H1 (cell line): ENCODE data around the gene TAAR8. TPM values are rescaled to one million over a fixed set of nuclear protein-coding genes. Genes with fewer than 3 reads are reported as not detected.

Source experiments
- CTCF ChIA-PET: fragments of 300-600 bp; sonication (Branson Sonifier 250); formaldehyde crosslinking; loops from one replicate; lab custom pipeline; 2021; ENCODE audit not compliant: partially characterized antibody; lab: Charles Lee
- POLR2A ChIA-PET: fragments of 300-600 bp; sonication (Branson Sonifier 250); formaldehyde crosslinking; loops from one replicate; lab custom pipeline; 2021; ENCODE audit warnings: inconsistent platforms; ENCODE audit not compliant: partially characterized antibody; lab: Charles Lee
- DNase-seq, 2 experiments: peaks; one replicate each; pipeline versions ENCODE4 v3.0.0 to v3.0.0-alpha.2; 2010 to 2022; ENCODE audit warnings: low spot score in 2 of 2, low read depth in 1 of 2, mixed read lengths in 1 of 2
- FAIRE-seq: peaks from 2 replicates; lab custom pipeline; 2011; peaks lifted over from hg19 to GRCh38; lab: Jason Lieb, UNC
- H2AFZ ChIP-seq: 2 replicates; pipeline ENCODE4 v1.8.1; 2012; ENCODE audit warnings: low read length, inconsistent platforms
- H2AK5ac ChIP-seq: 2 replicates; pipeline ENCODE4 v1.6.1; 2013; ENCODE audit warnings: low read depth, low read length
- H2BK120ac ChIP-seq: replicated peaks from 2 replicates; pipeline ENCODE3; 2013; ENCODE audit warnings: low read depth, low read length, inconsistent platforms
- H2BK12ac ChIP-seq: 2 replicates; pipeline ENCODE4 v1.6.1; 2013; ENCODE audit warnings: low read depth, low read length
- H2BK15ac ChIP-seq: 2 replicates; pipeline ENCODE4 v1.6.1; 2013; ENCODE audit warnings: low read length
- H2BK20ac ChIP-seq: 2 replicates; pipeline ENCODE4 v1.6.1; 2013; ENCODE audit warnings: low read length
- H2BK5ac ChIP-seq: 2 replicates; pipeline ENCODE4 v1.6.1; 2013; ENCODE audit warnings: low read depth, low read length
- H3K14ac ChIP-seq: 2 replicates; pipeline ENCODE4 v1.6.1; 2013; ENCODE audit warnings: inconsistent platforms; ENCODE audit not compliant: insufficient read length
- H3K18ac ChIP-seq: 2 replicates; pipeline ENCODE4 v1.6.1; 2013; ENCODE audit warnings: low read length; ENCODE audit errors: extremely low read depth
- H3K23ac ChIP-seq: 2 replicates; pipeline ENCODE4 v1.6.1; 2013; ENCODE audit warnings: inconsistent platforms; ENCODE audit not compliant: insufficient read length
- H3K23me2 ChIP-seq: 2 replicates; pipeline ENCODE4 v1.6.1; 2013; ENCODE audit warnings: low read depth, low read length
- H3K27ac ChIP-seq: 2 replicates; pipeline ENCODE4 v1.6.1; 2011; ENCODE audit warnings: low read depth, low read length, inconsistent platforms
- H3K27me3 ChIP-seq, 4 experiments: replicated peaks in 1 of 4; 1 replicate in 1 of 4; 2 replicates in 3 of 4; pipeline versions ENCODE4 v1.6.1 to v1.8.1; 2011 to 2013; ENCODE audit warnings: low read length in 3 of 4, mild to moderate bottlenecking in 3 of 4, inconsistent platforms in 2 of 4, mixed read lengths in 2 of 4, moderate library complexity in 1 of 4; ENCODE audit not compliant: control insufficient read depth in 3 of 4, insufficient read depth in 3 of 4; ENCODE audit errors: extremely low read depth in 1 of 4
- H3K36me3 ChIP-seq, 4 experiments: 2 replicates each; pipeline versions ENCODE4 v1.6.1 to v1.8.1; 2011 to 2013; ENCODE audit warnings: mild to moderate bottlenecking in 4 of 4, low read length in 3 of 4, moderate library complexity in 2 of 4, control low read depth in 1 of 4, inconsistent platforms in 1 of 4; ENCODE audit not compliant: insufficient read depth in 4 of 4, control insufficient read depth in 2 of 4
- H3K4ac ChIP-seq: replicated peaks from 2 replicates; pipeline ENCODE3; 2013; ENCODE audit warnings: low read length, low read depth, mixed read lengths, inconsistent platforms; ENCODE audit not compliant: insufficient read length
- H3K4me1 ChIP-seq, 4 experiments: replicated peaks in 1 of 4; 1 replicate in 1 of 4; 2 replicates in 3 of 4; pipeline versions ENCODE4 v1.6.1 to v1.8.1; 2011 to 2013; ENCODE audit warnings: low read length in 3 of 4, inconsistent platforms in 2 of 4, mixed read lengths in 1 of 4; ENCODE audit not compliant: insufficient read depth in 4 of 4, control insufficient read depth in 3 of 4
- H3K4me2 ChIP-seq, 2 experiments: 2 replicates each; pipeline versions ENCODE4 v1.6.1 to v1.8.1; 2011 to 2013; ENCODE audit warnings: low read depth in 2 of 2, low read length in 2 of 2, control low read depth in 1 of 2, inconsistent platforms in 1 of 2, mild to moderate bottlenecking in 1 of 2; ENCODE audit not compliant: insufficient read depth in 1 of 2
- H3K4me3 ChIP-seq, 4 experiments: fragments of 200-600, 300-600 bp in 1 of 4; sonication (generic), shearing (Covaris generic), sonication (Bioruptor Twin) in 1 of 4; 2 replicates each; pipeline versions ENCODE4 v1.5.1 to v1.8.1; 2011 to 2016; ENCODE audit warnings: low read length in 4 of 4, low read depth in 3 of 4, control low read depth in 2 of 4, inconsistent platforms in 2 of 4, mild to moderate bottlenecking in 2 of 4, mixed read lengths in 1 of 4, moderate library complexity in 1 of 4; ENCODE audit not compliant: insufficient read depth in 2 of 4; ENCODE audit errors: extremely low read depth in 1 of 4
- H3K56ac ChIP-seq: replicated peaks from 2 replicates; pipeline ENCODE3; 2013; ENCODE audit warnings: low read depth, mild to moderate bottlenecking, mixed read lengths, low read length, inconsistent platforms; ENCODE audit not compliant: insufficient read length
- H3K79me1 ChIP-seq: 2 replicates; pipeline ENCODE4 v1.6.1; 2013; ENCODE audit warnings: low read depth, low read length, control low read depth
- H3K79me2 ChIP-seq, 2 experiments: 2 replicates each; pipeline versions ENCODE4 v1.6.1 to v1.8.1; 2012 to 2013; ENCODE audit warnings: low read length in 2 of 2, mild to moderate bottlenecking in 2 of 2, inconsistent platforms in 1 of 2; ENCODE audit not compliant: insufficient read depth in 2 of 2, control insufficient read depth in 1 of 2
- H3K9ac ChIP-seq, 4 experiments: replicated peaks in 1 of 4; 1 replicate in 1 of 4; 2 replicates in 3 of 4; pipeline versions ENCODE4 v1.6.1 to v1.8.1; 2011 to 2013; ENCODE audit warnings: low read depth in 3 of 4, low read length in 3 of 4, control low read depth in 2 of 4, mild to moderate bottlenecking in 2 of 4, moderate library complexity in 2 of 4, inconsistent platforms in 1 of 4; ENCODE audit errors: extremely low read depth in 1 of 4
- H3K9me3 ChIP-seq, 2 experiments: 2 replicates each; pipeline versions ENCODE4 v1.6.1 to v1.8.1; 2012 to 2013; ENCODE audit warnings: mild to moderate bottlenecking in 2 of 2, moderate library complexity in 2 of 2, control low read depth in 1 of 2, inconsistent platforms in 1 of 2, low read depth in 1 of 2, low read length in 1 of 2, mixed read lengths in 1 of 2; ENCODE audit not compliant: insufficient read depth in 2 of 2
- H4K20me1 ChIP-seq, 2 experiments: replicated peaks in 1 of 2; 2 replicates each; pipeline versions ENCODE3 to v1.8.1; 2011 to 2013; ENCODE audit warnings: inconsistent platforms in 2 of 2, low read length in 2 of 2, mild to moderate bottlenecking in 1 of 2; ENCODE audit not compliant: insufficient read depth in 2 of 2, control insufficient read depth in 1 of 2
- H4K5ac ChIP-seq: 2 replicates; pipeline ENCODE4 v1.6.1; 2013; ENCODE audit warnings: low read length, low read depth, mixed read lengths, inconsistent platforms; ENCODE audit not compliant: insufficient read length
- H4K8ac ChIP-seq: 2 replicates; pipeline ENCODE4 v1.8.0; 2013; ENCODE audit warnings: mild to moderate bottlenecking, moderate library complexity, low read length, inconsistent platforms; ENCODE audit not compliant: insufficient read depth; ENCODE audit errors: extremely low read depth
- H4K91ac ChIP-seq: replicated peaks from 2 replicates; pipeline ENCODE3; 2013; ENCODE audit warnings: low read length, mixed read lengths, inconsistent platforms; ENCODE audit not compliant: insufficient read length
- ATF3 ChIP-seq: IDR thresholded peaks from 2 replicates; pipeline ENCODE4 v1.6.1; 2011; ENCODE audit warnings: low read depth, mild to moderate bottlenecking, low read length; ENCODE audit not compliant: insufficient read depth
- BACH1 ChIP-seq: IDR thresholded peaks from 2 replicates; pipeline ENCODE4 v1.6.1; 2012; ENCODE audit warnings: low read length, improper control_type of control experiment
- CHD2 ChIP-seq: IDR thresholded peaks from 2 replicates; pipeline ENCODE4 v1.6.1; 2012; ENCODE audit warnings: low read length, improper control_type of control experiment
- FOSL1 ChIP-seq: IDR thresholded peaks from 2 replicates; pipeline ENCODE4 v1.6.1; 2011; ENCODE audit warnings: mild to moderate bottlenecking, low read depth, low read length, moderate library complexity; ENCODE audit not compliant: insufficient read depth
- RBBP5 ChIP-seq: IDR thresholded peaks from 2 replicates; pipeline ENCODE4 v1.7.1; 2012; ENCODE audit warnings: low read depth, mild to moderate bottlenecking, inconsistent platforms, low read length, moderate library complexity, borderline replicate concordance
- TBP ChIP-seq: IDR thresholded peaks from 2 replicates; pipeline ENCODE4 v1.6.1; 2011; ENCODE audit warnings: low read depth, low read length, improper control_type of control experiment
- TEAD4 ChIP-seq: IDR thresholded peaks from 2 replicates; pipeline ENCODE4 v1.6.1; 2012; ENCODE audit warnings: low read depth, low read length, inconsistent platforms, mixed read lengths
- WGBS, 2 experiments: shearing (Covaris generic) in 1 of 2; methylation state at CpG; one replicate each; pipeline versions ENCODE4 v1.1.6 to v1.1.7; 2013 to 2015; ENCODE audit warnings: low lambda C conversion rate in 2 of 2, mixed read lengths in 2 of 2, inconsistent platforms in 1 of 2, low coverage in 1 of 2, missing lambda C conversion rate in 1 of 2; ENCODE audit not compliant: insufficient replicate concordance in 2 of 2, insufficient coverage in 1 of 2, insufficient read length in 1 of 2; ENCODE audit errors: extremely low coverage in 1 of 2, missing lambda C conversion rate in 1 of 2; 5-methylcytosine and 5-hydroxymethylcytosine counted together
- polyA plus RNA-seq, 7 experiments: library from polyadenylated mRNA; depleted of rRNA in 3 of 7; stranded (reverse) in 5 of 7; unstranded in 2 of 7; fragments of >200 nt in 5 of 7; fragments of 200-250 nt in 2 of 7; gene quantifications; 1 replicate in 5 of 7; 2 replicates in 1 of 7; 4 replicates in 1 of 7; pipeline versions ENCODE4 v1.2.1 to v1.2.3, GENCODE V29; 2011 to 2013; ENCODE audit warnings: missing spikeins in 2 of 7, mixed read lengths in 2 of 7
- total RNA-seq: library from RNA; stranded (reverse); fragmentation: NEBNext Ultra II Directional; extraction: Animal tissue kit (Norgen Biotek cat#: 25700); gene quantifications from 2 replicates; pipeline ENCODE4 v1.2.1, GENCODE V29; 2021

TAAR8 gene
- total and polyA plus RNA-seq, 2 of the 8 experiments (the other 6 are each of a cell fraction or from before 2014, with no cell fraction given), result not detected

- Histone ChIP-seq H4K91ac (no peak overlapping the region), H2AK5ac (no peak overlapping the region), H2BK15ac (no peak overlapping the region), H3K23ac (no peak overlapping the region), H3K27ac (no peak overlapping the region), H3K79me1 (peaks cover 11% of the 10 kb centered on the region; the same call in 1 of the 2 replicates), H2BK20ac (no peak overlapping the region), H3K4ac (no peak overlapping the region), H3K9ac (no peak overlapping the region), H2AFZ (no peak overlapping the region), H3K56ac (no peak overlapping the region), H3K4me3 (no peak overlapping the region), H2BK12ac (no peak overlapping the region), H4K5ac (no peak overlapping the region), H4K8ac (no peak overlapping the region), H3K23me2 (no peaks in the 10 kb centered on the region), H3K79me2 (peaks cover 0 to 57% of the 10 kb centered on the region in 2 experiments; a peak in 2 of 4 replicates), H3K4me2 (no peak overlapping the region), H3K9me3 (no peaks in the 10 kb centered on the region), H3K18ac (no peak overlapping the region), H3K27me3 (no peaks in the 10 kb centered on the region), H2BK120ac (no peak overlapping the region), H3K4me1 (no peaks in the 10 kb centered on the region), H3K36me3 (peaks cover 0 to 4% (median 2%) of the 10 kb centered on the region in 4 experiments; a peak in 2 of 8 replicates), H3K14ac (no peak overlapping the region), H4K20me1 (peaks cover 0 to 2% of the 10 kb centered on the region in 2 experiments), H2BK5ac (no peak overlapping the region)
- whole genome bisulfite sequencing, 2 experiments, result 95% methylated on average over 1 of the region's 1 CpG; no CpG with 5 or more reads in 1 of the 2 experiments
- ChIA-PET CTCF (no interaction called here), POLR2A (no interaction called here)
- DNase-seq (no peak), FAIRE-seq (no peak)
- TF ChIP-seq TBP, result no peak
- no peak for TF ChIP-seq ATF3
- no peak for TF ChIP-seq CHD2
- TF ChIP-seq BACH1, result no peak
- no peak for TF ChIP-seq TEAD4
- no peak for TF ChIP-seq RBBP5
- no peak for TF ChIP-seq FOSL1
Observed at GRCh38 chr6:132505158-132505557, 47.3 kb upstream of the TAAR8 start.
